ENCODE data around the gene KANSL1L. TPM values are rescaled to one million over a fixed set of nuclear protein-coding genes. Genes with fewer than 3 reads are reported as not detected.

Gene KANSL1L
- total and polyA plus RNA-seq, 12 donors = 4.0 to 27.3 (median 18.9) TPM

DNA sequence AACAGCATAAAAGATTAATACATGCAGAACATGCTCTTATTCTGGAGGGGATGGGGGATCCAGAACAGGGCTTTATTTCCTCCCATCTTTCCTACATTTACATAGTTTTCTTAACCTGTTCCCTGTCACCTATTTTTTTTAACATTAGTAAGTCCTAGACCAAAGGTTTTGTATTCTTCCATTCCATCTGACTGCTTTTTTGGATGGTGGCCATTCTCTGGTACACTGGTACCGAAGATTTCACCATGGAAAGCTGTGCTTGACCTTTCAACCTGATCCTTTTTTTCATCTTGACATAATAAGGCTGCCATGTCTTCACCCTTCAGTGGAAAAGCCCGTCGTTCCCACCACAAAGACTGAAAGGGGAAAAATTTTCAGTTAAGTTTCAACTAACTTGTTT is 148.4 kb downstream of the KANSL1L start:
- peaks cover 0 to 100% (median 51%) of the 10 kb centered on the region in 9 donors for H3K36me3 ChIP-seq
- H3K27ac ChIP-seq = no peak overlapping the region
- intact Hi-C loops (cut with DNase I) = no loop called here
- ATAC-seq = no peak
- WGBS, 2 donors = 89 to 95% methylated on average over 3 of the region's 3 CpGs
- H3K4me1 ChIP-seq = peaks cover 0 to 2% (median 0%) of the 10 kb centered on the region in 9 donors
- TF ChIP-seq, protein P1, sequence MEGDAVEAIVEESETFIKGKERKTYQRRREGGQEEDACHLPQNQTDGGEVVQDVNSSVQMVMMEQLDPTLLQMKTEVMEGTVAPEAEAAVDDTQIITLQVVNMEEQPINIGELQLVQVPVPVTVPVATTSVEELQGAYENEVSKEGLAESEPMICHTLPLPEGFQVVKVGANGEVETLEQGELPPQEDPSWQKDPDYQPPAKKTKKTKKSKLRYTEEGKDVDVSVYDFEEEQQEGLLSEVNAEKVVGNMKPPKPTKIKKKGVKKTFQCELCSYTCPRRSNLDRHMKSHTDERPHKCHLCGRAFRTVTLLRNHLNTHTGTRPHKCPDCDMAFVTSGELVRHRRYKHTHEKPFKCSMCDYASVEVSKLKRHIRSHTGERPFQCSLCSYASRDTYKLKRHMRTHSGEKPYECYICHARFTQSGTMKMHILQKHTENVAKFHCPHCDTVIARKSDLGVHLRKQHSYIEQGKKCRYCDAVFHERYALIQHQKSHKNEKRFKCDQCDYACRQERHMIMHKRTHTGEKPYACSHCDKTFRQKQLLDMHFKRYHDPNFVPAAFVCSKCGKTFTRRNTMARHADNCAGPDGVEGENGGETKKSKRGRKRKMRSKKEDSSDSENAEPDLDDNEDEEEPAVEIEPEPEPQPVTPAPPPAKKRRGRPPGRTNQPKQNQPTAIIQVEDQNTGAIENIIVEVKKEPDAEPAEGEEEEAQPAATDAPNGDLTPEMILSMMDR (IDR thresholded peaks at IDR 0.05) = no peak
- no peaks in the 10 kb centered on the region for H3K27me3 ChIP-seq
- H3K4me3 ChIP-seq = no peak overlapping the region
- H3K9me3 ChIP-seq = no peaks in the 10 kb centered on the region
- no peak for DNase-seq

GRCh38 chr2:210020138-210020537 is 151.1 kb downstream of the KANSL1L start:
- Histone ChIP-seq H3K36me3 (peaks cover 0 to 100% (median 57%) of the 10 kb centered on the region in 9 donors), H3K27me3 (no peaks in the 10 kb centered on the region), H3K4me1 (no peaks in the 10 kb centered on the region), H3K4me3 (no peak overlapping the region), H3K9me3 (no peaks in the 10 kb centered on the region), H3K27ac (no peak overlapping the region)
- TF ChIP-seq, protein P1 (IDR thresholded peaks at IDR 0.05) = no peak
- intact Hi-C loops (cut with DNase I) = no loop called here
- WGBS, 2 donors = 79 to 84% methylated on average over 1 of the region's 1 CpG
- ATAC-seq (no peak), DNase-seq (no peak)

DNA sequence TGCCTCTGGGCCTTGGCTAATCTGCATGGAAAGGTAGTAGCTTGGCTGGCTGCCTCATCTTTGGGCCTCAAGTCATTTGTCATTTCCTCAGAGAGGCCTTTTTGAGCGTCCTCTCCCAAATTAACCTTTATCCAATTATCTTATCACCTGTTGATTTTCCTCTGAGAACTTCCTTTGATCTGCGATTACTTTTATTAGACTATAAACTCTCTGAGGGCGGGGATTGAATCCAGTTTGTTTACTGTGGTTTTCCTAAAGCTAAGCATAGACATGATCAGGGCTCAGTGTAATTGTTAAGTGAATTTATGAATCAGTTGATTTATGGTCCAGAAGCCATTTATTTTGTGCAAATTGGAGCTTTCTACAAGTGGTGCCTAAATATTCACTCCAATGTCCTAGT is 161.3 kb downstream of the KANSL1L start:
- peaks cover 0 to 86% (median 8%) of the 10 kb centered on the region in 9 donors for H3K36me3 ChIP-seq
- H3K4me3 ChIP-seq = no peak overlapping the region
- WGBS, 2 donors = 50 to 58% methylated on average over 3 of the region's 3 CpGs
- peaks cover 0 to 43% (median 31%) of the 10 kb centered on the region in 9 donors for H3K4me1 ChIP-seq
- H3K9me3 ChIP-seq = no peaks in the 10 kb centered on the region
- intact Hi-C loops (cut with DNase I) = loop anchor here in 2 of 10 donors (10.0 kb wide), 2 partner anchors 55 to 165 kb away; partner anchors contain the start of gene KANSL1L (in 1 of the 2)
- no peak for ATAC-seq
- TF ChIP-seq, protein P1 (IDR thresholded peaks at IDR 0.05) = no peak
- DNase-seq = no peak
- no peak overlapping the region for H3K27ac ChIP-seq
- H3K27me3 ChIP-seq = no peaks in the 10 kb centered on the region

- TF ChIP-seq, protein P1 (IDR thresholded peaks at IDR 0.05) = no peak
- no peak for ATAC-seq
- 73 to 74% methylated on average over 6 of the region's 6 CpGs for WGBS, 2 donors
These were observed 162.1 kb downstream of the KANSL1L start for GRCh38 chr2:210009126-210009525.

More at GRCh38 chr2:210009126-210009525, 162.1 kb downstream of the KANSL1L start:
- Histone ChIP-seq H3K4me1 (peaks cover 0 to 51% (median 39%) of the 10 kb centered on the region in 9 donors), H3K9me3 (no peaks in the 10 kb centered on the region), H3K36me3 (peaks cover 0 to 82% (median 1%) of the 10 kb centered on the region in 9 donors), H3K4me3 (no peak overlapping the region), H3K27ac (no peak overlapping the region), H3K27me3 (no peaks in the 10 kb centered on the region)
- no peak for DNase-seq
- intact Hi-C loops (cut with DNase I) = loop anchor here in 1 of 10 donors (10.0 kb wide), 1 partner anchor 166 kb away; the partner anchor contains the start of gene KANSL1L
